ENCODE results near the gene GDPD5. TPM values are rescaled to one million over a fixed set of nuclear protein-coding genes. Genes with fewer than 3 reads are reported as not detected.

The GDPD5 gene
- total and polyA plus RNA-seq, 9 donors = 3.8 to 15.8 (median 8.1) TPM

- TF ChIP-seq CTCF (IDR thresholded peaks at IDR 0.05) (no peak), EP300 (IDR thresholded peaks at IDR 0.05) (no peak), POLR2A (IDR thresholded peaks at IDR 0.05) (no peak)
- peaks cover 34% of the 10 kb centered on the region for H3K4me1 ChIP-seq (ENCODE audit: insufficient read depth)
- WGBS, 3 donors = 5 to 7% (median 6%) methylated on average over 5 of the region's 5 CpGs
Measured at GRCh38 chr11:75563501-75563977, 37.8 kb upstream of the GDPD5 start.

GRCh38 chr11:75562836-75563484 lies 37.2 kb upstream of the GDPD5 start:
- Histone ChIP-seq H3K9me3 (no peaks in the 10 kb centered on the region), H3K27ac (peak overlapping the region; percentile 98 to 100), H3K36me3 (no peaks in the 10 kb centered on the region), H3K4me1 (ENCODE audit: insufficient read depth) (peaks cover 34% of the 10 kb centered on the region), H3K4me3 (peak overlapping the region; percentile 88), H3K27me3 (no peaks in the 10 kb centered on the region)
- DNase-seq = peak in 2 of 5 donors; percentile 44 to 47
- intact Hi-C loops (cut with DNase I) = no loop called here
- TF ChIP-seq EP300 (IDR thresholded peaks at IDR 0.05) (no peak), POLR2A (IDR thresholded peaks at IDR 0.05) (no peak), CTCF (IDR thresholded peaks at IDR 0.05) (no peak)
- WGBS, 3 donors = 0 to 1% (median 0%) methylated on average over 16 of the region's 16 CpGs

More at GRCh38 chr11:75563501-75563977, 37.8 kb upstream of the GDPD5 start:
- H3K4me3 ChIP-seq = peak overlapping the region; percentile 88
- no peaks in the 10 kb centered on the region for H3K36me3 ChIP-seq
- no peaks in the 10 kb centered on the region for H3K27me3 ChIP-seq
- no peaks in the 10 kb centered on the region for H3K9me3 ChIP-seq
- DNase-seq = no peak
- intact Hi-C loops (cut with DNase I) = no loop called here
- H3K27ac ChIP-seq = peak overlapping the region; percentile 98 to 100

- intact Hi-C loops (cut with DNase I) = no loop called here
Measured at GRCh38 chr11:75562048-75562835, 36.5 kb upstream of the GDPD5 start, which contains the start of gene SERPINH1. TSS of gene SERPINH1 (plus strand) at chr11:75562253. CDS start at chr11:75566350, 4,097 bp downstream.

More at GRCh38 chr11:75562048-75562835, 36.5 kb upstream of the GDPD5 start, which contains the start of gene SERPINH1:
- Histone ChIP-seq H3K27ac (peak within 1 kb of the TSS; percentile 98 to 100), H3K9me3 (no peaks in the 10 kb centered on the region), H3K4me3 (peak within 1 kb of the TSS; percentile 88), H3K4me1 (ENCODE audit: insufficient read depth) (peaks cover 40% of the 10 kb centered on the region), H3K36me3 (no peaks in the 10 kb centered on the region), H3K27me3 (no peaks in the 10 kb centered on the region)
- TF ChIP-seq CTCF (IDR thresholded peaks at IDR 0.05) (no peak), POLR2A (IDR thresholded peaks at IDR 0.05) (peak; percentile 81), EP300 (IDR thresholded peaks at IDR 0.05) (peak; percentile 15)
- 0 to 1% (median 0%) methylated on average over 43 to 51 of the region's 51 CpGs for WGBS, 3 donors
- peak; percentile 90 to 94 (median 92) for DNase-seq

All from ovary (tissue), 9 donors.